Activated CD4-positive, alpha-beta T cell treated with anti-CD3 and anti-CD28 coated beads for 48 hours (primary cell): ENCODE measurements around the gene DYSF.

Experiments
- DNase-seq: peaks from one replicate; pipeline ENCODE4 v3.0.0-alpha.2; 2020

DYSF gene

DNA sequence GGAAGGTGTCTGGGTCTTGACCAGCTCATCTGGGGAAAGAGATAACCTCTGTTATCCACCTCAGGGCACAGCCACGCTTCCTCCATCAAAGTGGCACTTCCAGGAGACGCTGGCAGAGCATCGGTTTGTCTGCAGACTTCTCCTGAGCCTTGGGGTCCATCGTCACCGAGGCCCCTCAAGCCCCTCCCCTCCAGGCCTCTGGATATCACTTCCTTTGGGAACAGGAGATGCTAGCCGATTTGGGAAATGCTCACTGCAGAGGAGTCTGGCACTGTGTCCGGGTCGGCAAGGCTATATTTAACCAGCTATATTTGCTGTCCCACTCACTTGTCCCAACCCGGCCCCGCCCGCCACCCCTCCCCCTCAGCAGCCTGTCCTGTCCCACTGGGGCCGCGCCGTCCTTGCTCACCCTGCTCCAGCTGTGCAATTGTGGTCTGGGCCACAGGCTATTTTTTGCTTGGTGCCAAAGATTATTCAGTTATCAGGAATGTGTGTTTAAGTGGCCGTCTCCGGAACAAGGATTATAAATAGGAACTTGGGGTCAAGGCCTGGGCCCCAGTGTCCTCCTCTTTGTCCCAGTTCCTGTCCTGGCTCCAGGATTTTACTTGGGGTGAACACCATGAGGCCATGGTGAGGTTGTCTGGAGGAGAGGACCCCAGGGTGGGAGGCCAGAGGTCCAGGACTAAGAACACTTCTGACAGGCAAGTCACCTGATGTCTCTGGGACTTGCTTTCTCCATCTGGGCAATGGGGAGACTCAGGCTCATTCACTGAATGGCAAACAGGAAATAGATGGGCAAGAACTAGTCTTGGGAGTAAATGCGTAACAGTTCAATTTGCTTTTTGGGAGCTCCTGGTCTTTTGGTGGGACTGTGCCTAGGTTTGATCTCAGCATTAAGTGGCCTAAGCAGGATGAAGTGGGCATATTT is 263.6 kb downstream of the DYSF start:
- DNase-seq = no peak

DNA sequence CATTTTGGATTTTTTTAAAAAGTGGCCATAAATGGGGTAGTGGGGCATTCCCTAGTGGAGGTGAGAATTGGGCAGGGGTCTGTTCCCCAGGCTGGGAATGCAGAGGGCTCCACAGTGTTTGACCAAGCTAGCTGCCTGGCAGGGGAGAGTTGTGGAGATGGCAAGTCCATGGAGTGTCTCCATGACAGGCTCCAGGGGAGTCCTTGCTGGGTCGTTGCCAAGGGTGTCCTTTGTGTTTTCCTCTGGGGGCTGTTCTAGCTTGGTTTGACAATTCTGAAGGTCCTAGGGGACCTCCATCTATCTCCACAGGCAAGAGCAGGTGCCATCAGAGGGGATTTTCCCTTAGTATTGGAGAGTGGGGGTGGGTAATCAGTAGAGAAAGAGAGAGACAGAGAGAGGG is 265.3 kb downstream of the DYSF start:
- DNase-seq = no peak

DNA sequence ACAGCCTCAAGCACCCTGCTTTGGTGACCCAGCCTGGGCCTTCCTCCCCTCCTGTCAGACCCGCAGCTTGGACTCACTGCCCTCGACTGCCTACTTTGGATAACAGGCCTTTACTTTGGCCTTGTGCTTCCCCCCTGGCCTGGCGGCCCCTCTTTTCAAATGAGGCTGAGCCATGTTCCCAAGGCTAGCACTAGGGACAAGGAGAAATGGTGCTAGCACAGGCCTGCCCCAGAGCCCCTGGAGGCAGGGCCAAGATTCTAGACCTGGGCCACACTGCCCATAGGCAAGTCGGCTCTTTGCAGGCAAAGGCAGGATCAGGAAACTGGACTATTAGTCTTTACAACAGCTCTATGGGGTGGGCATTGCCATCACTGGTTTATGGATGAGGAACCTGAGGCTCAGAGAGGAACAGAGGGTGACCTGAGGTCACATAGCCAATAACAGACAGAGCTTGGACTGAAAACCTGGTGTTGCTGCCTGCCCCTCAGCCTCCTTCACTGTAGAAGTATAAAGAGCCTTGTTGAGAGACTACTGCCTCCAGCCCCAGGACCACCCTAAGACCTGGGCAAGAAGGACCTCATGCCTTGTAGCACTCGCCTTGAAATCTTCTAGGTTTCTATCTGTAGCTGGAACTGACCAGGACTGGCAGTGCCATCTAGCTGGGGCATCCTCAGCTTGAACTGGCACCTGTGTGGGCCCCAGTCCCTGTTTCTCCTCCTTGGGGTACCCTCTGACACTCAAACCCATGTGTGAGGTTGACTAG is 266.3 kb downstream of the DYSF start:
- DNase-seq = no peak

- DNase-seq = no peak
Measured at GRCh38 chr2:71720283-71720560, 266.9 kb downstream of the DYSF start.

DNA sequence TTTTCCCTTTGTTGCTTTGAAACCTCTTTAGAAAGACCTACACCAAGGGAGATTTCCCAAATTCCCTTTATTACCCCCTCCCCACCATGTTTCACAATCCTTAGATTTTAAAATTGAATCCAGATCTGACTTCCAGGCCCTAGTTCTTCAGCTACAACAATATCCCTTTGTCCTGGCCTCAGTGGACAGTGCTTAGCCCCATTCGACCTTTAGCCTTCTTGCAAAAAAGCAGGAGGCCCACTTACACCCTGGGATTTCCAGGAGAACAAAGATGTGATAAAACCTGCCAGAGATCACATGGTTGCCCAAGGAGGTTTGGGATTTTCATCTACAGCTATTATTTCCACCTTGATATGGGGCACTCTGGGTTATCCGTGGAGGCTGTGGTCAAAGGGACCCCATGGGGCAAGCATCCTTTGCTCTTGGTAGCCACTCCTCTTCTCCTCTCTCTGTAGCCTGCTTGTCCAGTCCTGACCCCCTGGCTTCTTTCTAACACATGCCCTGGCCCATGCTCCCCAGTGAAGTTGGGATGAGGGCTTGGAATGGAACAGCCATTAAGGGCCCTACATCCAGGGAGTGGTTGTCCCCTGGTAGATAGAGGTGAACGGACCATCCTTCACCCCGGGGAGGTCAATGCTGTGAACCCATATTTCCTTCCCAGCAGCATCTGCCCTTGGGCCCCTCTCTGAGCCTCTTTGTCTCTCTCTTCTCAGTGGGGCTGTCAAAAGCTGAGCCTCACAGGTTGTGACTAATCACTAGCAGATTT is 267.4 kb downstream of the DYSF start:
- DNase-seq = no peak

- no peak for DNase-seq
Measured at GRCh38 chr2:71721362-71721665, 268.0 kb downstream of the DYSF start.

DNA sequence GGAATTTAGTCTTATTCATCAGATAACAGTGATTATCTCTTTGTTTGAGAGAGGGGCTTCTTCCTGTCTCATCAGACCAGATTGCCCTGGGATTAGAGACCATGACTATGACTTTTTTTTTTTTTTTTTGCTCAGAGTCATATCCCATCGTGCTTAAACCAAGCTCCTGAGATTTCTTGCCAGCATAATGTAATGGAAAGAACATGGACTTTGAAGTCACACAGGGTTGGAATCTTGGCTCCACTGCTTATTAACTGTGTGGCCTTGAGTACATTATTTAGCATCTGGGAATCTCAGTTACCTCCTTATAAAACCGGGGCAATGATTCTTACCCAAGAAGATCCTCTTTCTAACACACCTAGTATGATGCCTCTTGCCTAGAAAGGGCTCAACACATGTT is 268.3 kb downstream of the DYSF start:
- no peak for DNase-seq

- no peak for DNase-seq
Measured at GRCh38 chr2:71722286-71722685, 268.9 kb downstream of the DYSF start.

- no peak for DNase-seq
Measured at GRCh38 chr2:71724793-71725192, 271.4 kb downstream of the DYSF start.

DNA sequence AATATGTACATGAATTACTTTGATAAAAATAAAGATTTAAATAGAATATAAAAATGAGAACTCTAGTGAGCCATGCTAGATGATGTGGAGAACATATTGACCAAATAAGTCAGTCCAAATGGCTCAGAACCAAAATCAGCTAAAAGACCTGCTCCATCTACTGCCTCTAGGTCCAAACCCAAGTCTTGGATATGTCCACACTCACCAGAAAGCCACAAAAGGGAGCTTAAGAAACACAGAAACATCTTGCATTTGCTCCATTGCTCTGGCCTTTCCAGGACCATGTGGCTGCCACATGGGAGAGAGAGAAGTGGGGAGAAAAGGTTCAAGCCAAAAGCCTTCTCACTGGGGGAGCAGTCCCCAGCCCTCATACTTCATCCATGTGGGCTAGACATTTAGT is 272.5 kb downstream of the DYSF start:
- no peak for DNase-seq

DNA sequence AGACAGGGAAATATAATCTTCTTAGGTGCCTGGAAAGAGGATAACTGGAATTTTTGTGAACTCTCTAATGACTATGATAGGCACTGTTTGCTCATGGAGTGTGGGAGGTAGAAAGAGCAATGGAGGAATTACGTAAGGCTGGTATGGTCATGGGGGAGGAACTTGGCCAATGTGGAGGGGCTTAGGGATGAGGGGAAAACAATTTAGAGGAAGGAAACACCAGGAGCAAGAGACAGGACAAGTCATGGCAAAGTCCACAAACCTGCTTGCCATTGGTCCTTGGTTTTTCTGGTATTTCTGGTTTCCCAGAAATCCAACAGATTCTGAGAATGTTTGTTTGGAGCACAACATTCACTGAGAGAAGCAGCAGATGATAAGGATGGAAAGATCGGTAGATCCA is 274.2 kb downstream of the DYSF start:
- DNase-seq = no peak

GRCh38 chr2:71728036-71728435 is 274.7 kb downstream of the DYSF start:
- DNase-seq = no peak

DNA sequence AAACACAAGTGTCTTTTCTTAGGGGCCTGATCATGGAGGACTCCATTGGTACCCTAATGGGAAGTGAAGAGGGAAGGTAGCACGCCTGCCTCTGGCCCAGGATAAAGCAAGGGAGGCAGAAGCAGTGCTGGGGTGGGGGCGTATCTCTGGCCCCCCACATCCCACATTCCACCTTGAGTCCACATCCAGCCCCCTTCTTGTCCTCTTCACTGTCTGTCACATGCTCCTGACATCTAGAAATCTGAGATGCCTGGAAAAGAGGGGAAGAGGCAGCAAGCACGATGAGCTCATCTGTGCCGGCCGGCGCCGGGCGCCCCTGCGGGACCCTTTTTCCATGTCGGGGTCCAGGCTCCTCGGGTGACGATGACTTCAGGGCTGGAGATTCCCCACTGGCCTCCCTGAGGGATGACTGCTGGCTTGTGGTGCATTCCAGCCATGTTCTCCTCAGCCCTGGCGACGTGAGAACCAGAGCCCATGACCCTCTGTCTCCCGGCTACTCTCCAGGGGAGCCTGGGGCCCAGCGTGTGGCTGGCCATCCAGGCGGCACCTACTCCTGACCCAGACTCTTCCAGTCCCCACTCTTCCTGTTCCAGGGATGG is 277.5 kb downstream of the DYSF start:
- DNase-seq = no peak

DNA sequence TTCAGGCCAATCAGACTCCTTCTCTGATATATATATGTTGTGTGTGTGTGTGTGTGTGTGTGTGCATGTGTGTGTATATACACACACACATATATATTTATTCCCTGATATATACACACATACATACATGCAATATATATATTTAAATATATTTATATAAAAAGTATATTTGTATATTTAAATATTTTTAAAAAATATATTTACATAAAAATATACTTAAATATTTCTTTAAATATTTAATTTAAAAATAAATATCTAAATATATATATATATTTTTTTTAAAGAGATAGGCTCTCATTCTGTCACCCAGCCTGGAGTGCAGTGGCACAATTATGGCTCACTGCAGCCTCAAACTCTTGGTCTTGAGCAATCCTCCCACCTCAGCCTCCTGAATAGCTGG is 281.3 kb downstream of the DYSF start:
- no peak for DNase-seq

- DNase-seq = no peak
Measured at GRCh38 chr2:71735676-71736075, 282.3 kb downstream of the DYSF start.
